Pancreas (tissue), 10 donors: ENCODE measurements around the gene TRMT1. TPM values are rescaled to one million over a fixed set of nuclear protein-coding genes. Genes with fewer than 3 reads are reported as not detected.

Experiments
- ATAC-seq, 4 donors: fragments of 200-7000 bp; cut with Tn5 transposase; one replicate each; pipeline versions ENCODE4 v1.8.0 to v1.9.1; 2020; ENCODE audit warnings: mild to moderate bottlenecking in 4 of 4, moderate library complexity in 4 of 4
- DNase-seq, 6 donors: peaks; one replicate each; pipeline ENCODE4 v3.0.0-alpha.2; 2020
- FAIRE-seq: peaks from 2 replicates; lab custom pipeline; 2012; peaks lifted over from hg19 to GRCh38; lab: Jason Lieb, UNC
- H3K27ac ChIP-seq, 4 donors: fragments of 200-600 bp; sonication (generic); 1 replicate in 3 of 4; 2 replicates in 1 of 4; pipeline versions ENCODE4 v1.5.0 to v1.8.0; 2020
- H3K27me3 ChIP-seq, 4 donors: fragments of 200-600 bp; one replicate each; pipeline ENCODE4 v1.8.0; 2021
- H3K36me3 ChIP-seq, 3 donors: fragments of 200-600 bp; sonication (generic) in 1 of 3; one replicate each; pipeline versions ENCODE4 v1.5.0 to v1.8.0; 2020 to 2021
- H3K4me1 ChIP-seq, 3 donors: fragments of 200-600 bp; one replicate each; pipeline ENCODE4 v1.8.0; 2021
- H3K4me3 ChIP-seq, 4 donors: fragments of 200-600 bp; sonication (generic) in 2 of 4; one replicate each; pipeline versions ENCODE4 v1.5.0 to v1.8.0; 2020 to 2021
- H3K9me3 ChIP-seq, 4 donors: fragments of 200-600 bp; one replicate each; pipeline ENCODE4 v1.8.0; 2021
- WGBS, 2 donors: extraction: QIAGEN DNeasy Blood & Tissue Kit; methylation state at CpG; one replicate each; pipeline ENCODE4 v1.1.7; 2013; 5-methylcytosine and 5-hydroxymethylcytosine counted together
- intact Hi-C, 3 donors: fragments of 100-400 bp; cut with DNase I; formaldehyde crosslinking; loops; one replicate each; pipeline versions ENCODE4 v1.11.1 to v1.14.2; 2022
- polyA plus RNA-seq, 2 donors: library from polyadenylated mRNA; stranded (reverse); fragments of 200-250 nt; gene quantifications; one replicate each; pipeline ENCODE4 v1.2.3, GENCODE V29; 2013
- total RNA-seq, 6 donors: library from RNA; stranded (reverse); fragmentation: NEBNext Ultra II Directional in 4 of 6; extraction: Animal tissue kit (Norgen Biotek cat#: 25700) in 4 of 6; gene quantifications; one replicate each; pipeline versions ENCODE4 v1.2.1 to v1.2.4, GENCODE V29; 2021 to 2023
- TF ChIP-seq, protein P1 (sequence below), 4 donors: fragments of 200-600 bp; sonication (generic) in 3 of 4; IDR thresholded peaks; one replicate each; pipeline versions ENCODE4 v1.5.0 to v1.8.0; 2021; ENCODE audit warnings: antibody characterized with exemption in 4 of 4
- donor health status: healthy with polysubstance abuse.
- donor health status: DM: no; HTN: no; CAD: no; lungs with moderate emphysema.
- donor health status: DM: no; HTN: no; CAD: no.
- donor health status: control.
- donor health status: control.
- donor health status: Bipolar disorder and iron deficiency.
- donor health status: DM: yes; HTN: yes; CAD: no.
- donor health status: DM: no; HTN: no; CAD: no.
- donor health status: DM: no; HTN: no; CAD: no.
- donor health status: DM: yes; HTN: yes; CAD: no.

Gene TRMT1
- total and polyA plus RNA-seq, 8 donors = 12.7 to 108 (median 22.1) TPM

DNA sequence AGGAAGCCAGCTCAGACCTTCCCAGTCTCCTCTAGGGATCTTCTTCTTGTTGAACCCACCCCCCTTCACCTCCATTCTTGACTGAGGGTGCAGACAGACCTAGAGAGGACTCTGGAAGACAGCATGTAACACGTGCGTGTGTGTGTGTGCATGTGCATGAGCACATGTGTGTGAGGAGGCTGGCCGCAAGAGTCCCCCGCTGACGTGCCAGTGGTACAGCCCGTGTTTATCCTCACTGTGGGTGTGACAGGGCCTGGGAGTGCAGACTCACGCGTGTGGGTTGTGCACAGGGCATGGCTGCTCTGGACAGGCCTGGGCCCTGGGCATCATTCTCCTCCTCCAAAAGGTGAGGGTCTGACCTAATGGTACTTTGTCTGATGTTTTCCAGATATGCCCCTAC lies 40.2 kb downstream of the TRMT1 start:
- intact Hi-C loops = no loop called here
- Histone ChIP-seq H3K4me1 (peaks cover 0 to 3% (median 0%) of the 10 kb centered on the region in 3 donors), H3K4me3 (no peak overlapping the region), H3K27me3 (no peaks in the 10 kb centered on the region), H3K36me3 (peaks cover 0 to 7% (median 0%) of the 10 kb centered on the region in 3 donors), H3K9me3 (no peaks in the 10 kb centered on the region), H3K27ac (no peak overlapping the region)
- FAIRE-seq = no peak
- 88 to 92% methylated on average over 8 of the region's 8 CpGs for WGBS, 2 donors
- ATAC-seq = no peak
- TF ChIP-seq, protein P1, sequence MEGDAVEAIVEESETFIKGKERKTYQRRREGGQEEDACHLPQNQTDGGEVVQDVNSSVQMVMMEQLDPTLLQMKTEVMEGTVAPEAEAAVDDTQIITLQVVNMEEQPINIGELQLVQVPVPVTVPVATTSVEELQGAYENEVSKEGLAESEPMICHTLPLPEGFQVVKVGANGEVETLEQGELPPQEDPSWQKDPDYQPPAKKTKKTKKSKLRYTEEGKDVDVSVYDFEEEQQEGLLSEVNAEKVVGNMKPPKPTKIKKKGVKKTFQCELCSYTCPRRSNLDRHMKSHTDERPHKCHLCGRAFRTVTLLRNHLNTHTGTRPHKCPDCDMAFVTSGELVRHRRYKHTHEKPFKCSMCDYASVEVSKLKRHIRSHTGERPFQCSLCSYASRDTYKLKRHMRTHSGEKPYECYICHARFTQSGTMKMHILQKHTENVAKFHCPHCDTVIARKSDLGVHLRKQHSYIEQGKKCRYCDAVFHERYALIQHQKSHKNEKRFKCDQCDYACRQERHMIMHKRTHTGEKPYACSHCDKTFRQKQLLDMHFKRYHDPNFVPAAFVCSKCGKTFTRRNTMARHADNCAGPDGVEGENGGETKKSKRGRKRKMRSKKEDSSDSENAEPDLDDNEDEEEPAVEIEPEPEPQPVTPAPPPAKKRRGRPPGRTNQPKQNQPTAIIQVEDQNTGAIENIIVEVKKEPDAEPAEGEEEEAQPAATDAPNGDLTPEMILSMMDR (IDR thresholded peaks at IDR 0.05) = no peak
- DNase-seq = no peak

- no peak overlapping the region for H3K27ac ChIP-seq
- no peak overlapping the region for H3K4me3 ChIP-seq
- ATAC-seq = no peak
- H3K9me3 ChIP-seq = no peaks in the 10 kb centered on the region
- intact Hi-C loops = no loop called here
- DNase-seq = no peak
- TF ChIP-seq, protein P1 (IDR thresholded peaks at IDR 0.05) = no peak
- peaks cover 6 to 13% (median 8%) of the 10 kb centered on the region in 3 donors for H3K4me1 ChIP-seq
- no peaks in the 10 kb centered on the region for H3K27me3 ChIP-seq
- peaks cover 0 to 7% (median 0%) of the 10 kb centered on the region in 3 donors for H3K36me3 ChIP-seq
- 84 to 97% methylated on average over 4 of the region's 4 CpGs for WGBS, 2 donors
- FAIRE-seq = no peak
Measured at GRCh38 chr19:13074378-13074777, 42.2 kb downstream of the TRMT1 start.

- intact Hi-C loops = no loop called here
- no peak for ATAC-seq
- Histone ChIP-seq H3K4me1 (peaks cover 14 to 19% (median 14%) of the 10 kb centered on the region in 3 donors), H3K36me3 (peaks cover 0 to 7% (median 0%) of the 10 kb centered on the region in 3 donors), H3K27me3 (no peaks in the 10 kb centered on the region), H3K9me3 (no peaks in the 10 kb centered on the region), H3K27ac (no peak overlapping the region), H3K4me3 (no peak overlapping the region)
- FAIRE-seq = no peak
- no peak for DNase-seq
- TF ChIP-seq, protein P1 (IDR thresholded peaks at IDR 0.05) = no peak
- WGBS, 2 donors = 88 to 94% methylated on average over 5 of the region's 5 CpGs
Measured at GRCh38 chr19:13073263-13073662, 43.3 kb downstream of the TRMT1 start.

GRCh38 chr19:13072188-13072908 lies 44.2 kb downstream of the TRMT1 start:
- no peak for DNase-seq
- ATAC-seq = peak in 3 of 4 donors; percentile 13 to 37 (median 36)
- Histone ChIP-seq H3K27me3 (no peaks in the 10 kb centered on the region), H3K27ac (no peak overlapping the region), H3K36me3 (peaks cover 0 to 7% (median 0%) of the 10 kb centered on the region in 3 donors), H3K4me3 (no peak overlapping the region), H3K9me3 (no peaks in the 10 kb centered on the region), H3K4me1 (peaks cover 14 to 20% (median 14%) of the 10 kb centered on the region in 3 donors)
- WGBS, 2 donors = 70 to 84% methylated on average over 9 of the region's 9 CpGs
- FAIRE-seq = no peak
- intact Hi-C loops = no loop called here
- TF ChIP-seq, protein P1 (IDR thresholded peaks at IDR 0.05) = no peak
